ENCODE data around the gene OMA1. TPM values are rescaled to one million over a fixed set of nuclear protein-coding genes. Genes with fewer than 3 reads are reported as not detected.

Gene OMA1
- total and polyA plus RNA-seq, 2 of the 4 experiments (the other 2 are of a cell fraction) = 5.9 to 6.4 TPM

GRCh38 chr1:58568271-58568860 lies 21.8 kb upstream of the OMA1 start:
- H3K56ac ChIP-seq (ENCODE audit: extremely low read depth, insufficient read depth, low read length) = no peak overlapping the region
- in situ Hi-C loops (cut with MboI; ENCODE audit: low sequenced_read_pairs) = no loop called here
- H4K91ac ChIP-seq (ENCODE audit: insufficient read depth, low read depth, low read length) = no peak overlapping the region
- no peak overlapping the region for H3K18ac ChIP-seq (ENCODE audit: low read depth, low read length)
- H3K23ac ChIP-seq (ENCODE audit: low read depth, low read length) = no peak overlapping the region
- no peaks in the 10 kb centered on the region for H3K36me3 ChIP-seq (ENCODE audit: control insufficient read depth, insufficient read depth, low read length)
- H3K4me3 ChIP-seq (ENCODE audit: insufficient read depth, low read depth, low read length) = no peak overlapping the region
- H3K27ac ChIP-seq (ENCODE audit: insufficient read depth, low read length) = no peak overlapping the region
- no peaks in the 10 kb centered on the region for H4K20me1 ChIP-seq (ENCODE audit: insufficient read depth, low read length)
- TF ChIP-seq FOS (IDR thresholded peaks at IDR 0.05; ENCODE audit: low read depth, low read length) (no peak), MAFK (IDR thresholded peaks at IDR 0.05; ENCODE audit: low read depth, low read length) (no peak), MAZ (IDR thresholded peaks at IDR 0.05; ENCODE audit: borderline replicate concordance, low read depth, low read length) (no peak), NFE2L2 (IDR thresholded peaks at IDR 0.05; ENCODE audit: low read depth, low read length) (no peak), POLR2A (IDR thresholded peaks at IDR 0.05; ENCODE audit: low read depth, low read length) (no peak)
- no peaks in the 10 kb centered on the region for H3K4me1 ChIP-seq (ENCODE audit: control insufficient read depth, insufficient read depth, low read length)
- dilution Hi-C loops (cut with HindIII; ENCODE audit: low sequenced_read_pairs, unreplicated experiment) = no loop called here
- H3K79me1 ChIP-seq (ENCODE audit: low read depth in 1 of 2, low read length in 2 of 2) = no peaks in the 10 kb centered on the region
- H2BK15ac ChIP-seq (ENCODE audit: low read depth, low read length) = no peak overlapping the region
- H3K4me2 ChIP-seq (ENCODE audit: low read depth, low read length) = no peak overlapping the region
- intact Hi-C loops (cut with micrococcal nuclease) = no loop called here
- no peak overlapping the region for H2BK5ac ChIP-seq (ENCODE audit: low read depth, low read length, poor library complexity, severe bottlenecking)
- ATAC-seq (ENCODE audit: low read depth) (no peak), DNase-seq (no peak)
- no peak overlapping the region for H3K14ac ChIP-seq (replicated peaks; ENCODE audit: low read depth, low read length)
- H2BK20ac ChIP-seq (ENCODE audit: low read depth, low read length) = no peak overlapping the region
- H3K27me3 ChIP-seq (ENCODE audit: control insufficient read depth, insufficient read depth, low read length) = peaks cover 44% of the 10 kb centered on the region
- no peaks in the 10 kb centered on the region for H3K9me1 ChIP-seq (ENCODE audit: insufficient read depth, low read length)
- CTCF ChIA-PET = interaction anchor here (1.0 kb wide), 1 partner anchor 84 kb away, joined by 3 read pairs; no protein-coding TSS in a partner anchor
- H3K9me3 ChIP-seq (ENCODE audit: control insufficient read depth, insufficient read depth, low read length) = peaks cover 5% of the 10 kb centered on the region; the same call in 1 of the 2 replicates
- no peak overlapping the region for H4K8ac ChIP-seq (ENCODE audit: low read depth in 2 of 2, low read length in 2 of 2)
- no peak overlapping the region for H2AK5ac ChIP-seq (ENCODE audit: low read depth, low read length)
- no TSS peak for BruUV-seq (replicated peaks)
- POLR2A ChIA-PET (ENCODE audit: unreplicated experiment) = no interaction called here
- H3K9ac ChIP-seq (ENCODE audit: low read depth, low read length) = no peak overlapping the region
- H2AFZ ChIP-seq (replicated peaks; ENCODE audit: low read length, poor library complexity) = no peak overlapping the region
- no peak overlapping the region for H3K4ac ChIP-seq (ENCODE audit: low read depth, low read length)
- no peak overlapping the region for H2BK120ac ChIP-seq (ENCODE audit: low read depth, low read length)
- no peak overlapping the region for H2AK9ac ChIP-seq (replicated peaks; ENCODE audit: low read depth, low read length, poor library complexity)
- H4K5ac ChIP-seq (ENCODE audit: low read depth, low read length) = no peak overlapping the region
- WGBS, 2 experiments (ENCODE audit: extremely low coverage in 2 of 2, insufficient read length in 1 of 2) = no CpG with 5 or more reads among the region's 4 CpGs

Data from IMR-90 (cell line).